AG09319 (cell line): ENCODE results near the gene LBH.

Experiments used
- DNase-seq: peaks from one replicate; pipeline ENCODE4 v3.0.0-alpha.2; 2010; ENCODE audit warnings: low read depth; ENCODE audit errors: extremely low read depth
- TF ChIP-seq, protein P1 (sequence below): IDR thresholded peaks from 2 replicates; pipeline ENCODE4 v1.5.1; 2011; ENCODE audit warnings: low read depth, mild to moderate bottlenecking, inconsistent platforms, low read length, moderate library complexity

Gene LBH

DNA sequence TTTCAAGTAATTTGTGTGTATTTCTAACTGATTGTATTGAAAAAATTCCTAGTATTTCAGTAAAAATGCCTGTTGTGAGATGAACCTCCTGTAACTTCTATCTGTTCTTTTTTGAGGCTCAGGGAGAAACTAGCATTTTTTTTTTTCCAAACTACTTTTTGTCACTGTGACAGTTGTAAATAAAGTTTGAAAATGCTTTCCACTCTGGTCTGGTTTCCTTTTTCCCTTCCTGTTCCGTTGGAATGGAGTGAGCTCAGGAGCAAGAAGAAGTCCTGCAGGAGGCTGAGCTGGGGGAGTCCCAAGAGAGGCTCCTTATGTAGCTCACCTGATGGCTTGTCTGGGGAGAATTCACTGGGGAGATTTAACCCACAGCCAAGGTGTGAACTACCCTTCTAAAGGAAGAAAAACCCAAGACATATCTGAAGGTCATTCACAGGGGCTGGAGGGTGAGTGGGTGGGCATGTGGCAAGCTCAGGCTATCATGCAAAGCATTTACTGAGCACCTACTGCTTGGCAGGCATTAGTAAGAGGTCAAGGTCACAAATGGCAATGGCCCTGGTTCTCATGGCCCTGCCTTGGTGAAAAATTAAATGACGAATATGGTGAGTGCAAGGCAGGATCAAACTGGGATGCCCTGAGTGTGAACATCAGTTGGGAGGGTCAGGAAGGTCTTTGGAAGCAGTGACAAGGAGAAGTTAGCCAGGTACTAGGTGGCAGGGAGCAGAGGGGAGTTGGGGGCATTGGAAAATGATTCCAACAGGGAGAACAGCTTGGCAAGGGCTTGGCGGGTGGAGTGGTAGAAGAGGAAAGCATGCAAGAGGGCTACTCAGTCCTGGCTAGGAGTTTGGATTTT lies 28.7 kb downstream of the LBH start:
- DNase-seq, result no peak
- TF ChIP-seq, protein P1, sequence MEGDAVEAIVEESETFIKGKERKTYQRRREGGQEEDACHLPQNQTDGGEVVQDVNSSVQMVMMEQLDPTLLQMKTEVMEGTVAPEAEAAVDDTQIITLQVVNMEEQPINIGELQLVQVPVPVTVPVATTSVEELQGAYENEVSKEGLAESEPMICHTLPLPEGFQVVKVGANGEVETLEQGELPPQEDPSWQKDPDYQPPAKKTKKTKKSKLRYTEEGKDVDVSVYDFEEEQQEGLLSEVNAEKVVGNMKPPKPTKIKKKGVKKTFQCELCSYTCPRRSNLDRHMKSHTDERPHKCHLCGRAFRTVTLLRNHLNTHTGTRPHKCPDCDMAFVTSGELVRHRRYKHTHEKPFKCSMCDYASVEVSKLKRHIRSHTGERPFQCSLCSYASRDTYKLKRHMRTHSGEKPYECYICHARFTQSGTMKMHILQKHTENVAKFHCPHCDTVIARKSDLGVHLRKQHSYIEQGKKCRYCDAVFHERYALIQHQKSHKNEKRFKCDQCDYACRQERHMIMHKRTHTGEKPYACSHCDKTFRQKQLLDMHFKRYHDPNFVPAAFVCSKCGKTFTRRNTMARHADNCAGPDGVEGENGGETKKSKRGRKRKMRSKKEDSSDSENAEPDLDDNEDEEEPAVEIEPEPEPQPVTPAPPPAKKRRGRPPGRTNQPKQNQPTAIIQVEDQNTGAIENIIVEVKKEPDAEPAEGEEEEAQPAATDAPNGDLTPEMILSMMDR, result no peak

DNA sequence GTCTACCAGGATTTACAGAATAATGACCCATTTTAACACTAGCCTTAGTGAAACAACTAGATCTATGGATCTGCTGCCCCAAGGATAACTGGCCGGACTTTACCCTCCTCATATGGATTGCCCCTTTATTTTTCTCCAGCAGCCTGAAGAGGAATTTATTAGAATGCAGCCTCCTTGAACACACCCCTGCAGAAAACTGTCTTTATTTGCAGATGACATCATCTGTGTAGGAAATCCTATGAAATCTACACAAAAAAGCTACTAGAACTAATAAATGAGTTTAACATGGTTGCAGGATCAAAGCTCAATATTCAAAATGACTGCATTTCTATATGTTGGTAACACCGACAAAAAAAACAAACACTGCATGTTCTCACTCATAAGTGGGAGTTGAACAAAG lies 29.6 kb downstream of the LBH start:
- no peak for DNase-seq
- TF ChIP-seq, protein P1, result no peak

DNA sequence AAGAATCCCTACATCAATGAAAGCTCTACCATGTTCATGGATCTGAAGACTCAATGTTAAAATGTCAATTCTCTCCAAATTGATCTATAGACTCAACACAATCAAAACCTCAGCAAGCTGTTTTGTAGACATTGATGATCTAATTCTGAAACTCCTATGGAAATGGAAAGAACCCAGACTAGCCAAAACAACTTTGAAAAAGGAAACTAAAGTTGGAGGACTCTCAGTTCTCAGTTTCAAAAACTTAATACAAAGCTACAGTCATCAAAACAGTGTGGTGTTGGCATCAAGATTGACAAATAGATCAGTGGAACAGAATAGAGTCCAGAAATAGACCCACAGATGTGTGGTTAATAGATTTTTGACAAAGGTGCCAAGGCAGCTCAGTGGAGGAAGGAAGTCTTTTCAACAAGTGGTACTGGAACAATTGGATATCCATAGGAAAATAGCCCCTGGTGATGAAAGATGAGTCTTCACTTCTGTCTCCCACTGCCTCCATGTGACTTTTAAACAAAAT lies 30.4 kb downstream of the LBH start:
- DNase-seq, result no peak

DNA sequence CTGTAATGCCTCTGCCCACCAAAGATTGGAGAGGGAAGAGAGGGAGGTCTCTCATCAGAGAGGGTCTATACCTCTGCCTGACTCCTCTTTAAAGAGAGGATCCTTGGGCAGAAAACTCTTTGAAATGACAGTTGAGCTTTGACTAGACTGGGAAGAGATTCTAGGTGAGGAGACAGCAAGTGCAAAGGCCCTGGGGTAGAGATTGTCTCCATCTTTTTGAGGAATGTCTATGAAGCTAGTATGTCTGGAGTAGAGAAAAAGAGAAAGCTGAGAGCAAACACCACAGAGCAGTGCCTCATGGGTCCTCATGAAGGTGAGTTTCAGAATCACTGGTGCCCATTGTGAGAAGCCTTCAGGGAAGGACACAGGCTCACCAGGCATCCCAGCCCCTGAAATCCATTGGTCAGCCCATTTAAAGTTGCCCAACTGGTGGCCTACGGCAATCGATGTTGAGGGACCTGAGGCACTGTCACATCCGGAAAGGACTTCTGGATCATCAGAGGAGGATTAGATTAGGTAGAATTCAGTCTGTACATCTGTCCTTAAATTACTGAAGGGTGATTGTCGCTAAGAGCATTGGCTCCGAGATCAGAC lies 31.5 kb downstream of the LBH start:
- DNase-seq, result no peak
- TF ChIP-seq, protein P1, result no peak

More for the DNA sequence above, 30.4 kb downstream of the LBH start:
- TF ChIP-seq, protein P1, result no peak

DNA sequence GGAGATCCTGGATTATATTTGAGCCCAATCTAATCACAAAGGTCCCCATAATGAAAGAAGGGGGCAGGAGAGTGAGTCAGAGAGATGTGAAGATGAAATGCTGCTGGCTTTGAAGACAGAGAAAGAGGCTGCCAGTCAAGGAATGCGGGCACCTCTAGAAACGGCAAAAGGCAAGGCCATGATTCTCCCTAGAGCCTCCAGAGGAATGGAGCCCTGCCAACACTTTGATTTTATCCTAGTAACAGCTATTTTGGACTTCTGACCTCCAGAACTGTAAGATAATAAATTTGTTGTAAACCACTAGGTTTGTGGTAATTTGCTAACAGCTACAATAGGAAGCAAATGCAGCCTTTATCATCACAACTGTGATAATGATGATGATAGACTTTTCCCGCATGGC lies 32.9 kb downstream of the LBH start:
- TF ChIP-seq, protein P1, result no peak
- DNase-seq, result no peak

DNA sequence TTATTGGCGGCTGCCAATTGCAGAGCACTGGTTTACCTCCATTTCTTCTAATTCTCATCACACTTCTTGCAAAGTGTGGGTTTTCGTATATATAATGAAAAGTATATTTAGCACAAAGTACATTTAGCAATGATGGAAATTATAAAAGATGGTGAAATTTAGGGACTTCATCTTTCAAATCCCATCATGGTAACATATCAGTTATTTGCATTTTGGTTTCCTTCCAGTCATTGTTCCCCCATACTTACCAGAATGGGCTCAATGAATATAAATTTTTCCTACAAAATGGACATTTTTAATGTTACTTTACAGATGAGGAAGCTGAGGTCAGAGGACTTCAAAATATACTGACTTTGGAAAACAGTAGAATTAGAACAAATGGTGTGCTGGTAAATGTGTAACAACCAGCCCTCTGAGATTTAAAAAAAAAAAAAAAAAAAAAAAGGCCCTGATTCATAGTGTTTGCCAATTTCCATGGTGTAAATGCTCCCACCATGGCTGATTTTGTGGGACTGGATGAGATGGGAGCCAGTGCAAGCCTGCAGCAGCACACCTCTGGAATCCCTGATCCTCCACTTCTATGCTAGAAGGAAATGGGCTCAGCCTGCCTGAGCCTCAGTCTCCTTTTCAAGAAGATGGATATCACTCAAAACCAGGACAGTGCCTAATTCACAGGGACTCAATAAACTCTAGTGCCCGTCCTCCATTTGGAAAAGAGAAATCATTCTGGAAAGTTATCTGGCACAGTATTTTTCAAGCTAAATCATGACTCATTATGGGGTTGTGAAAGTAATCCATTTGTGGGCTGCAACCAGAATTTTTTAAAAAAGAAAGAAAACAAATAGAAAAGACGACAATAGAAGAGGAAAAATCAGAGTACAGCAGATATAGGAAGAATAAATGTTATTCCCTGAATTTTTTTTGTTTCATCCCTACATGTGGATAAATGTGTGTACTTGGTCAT lies 34.0 kb downstream of the LBH start:
- DNase-seq, result no peak
- TF ChIP-seq, protein P1, result no peak
